ENCODE measurements around the gene ODC1. TPM values are rescaled to one million over a fixed set of nuclear protein-coding genes. Genes with fewer than 3 reads are reported as not detected.
"Not testable (repeated sequence)": the region's sequence is repeated elsewhere in the genome, so short reads cannot be mapped to it uniquely, and the experiment has no call there.

Gene ODC1
- polyA plus RNA-seq, 1 donor = 84.3 TPM

DNA sequence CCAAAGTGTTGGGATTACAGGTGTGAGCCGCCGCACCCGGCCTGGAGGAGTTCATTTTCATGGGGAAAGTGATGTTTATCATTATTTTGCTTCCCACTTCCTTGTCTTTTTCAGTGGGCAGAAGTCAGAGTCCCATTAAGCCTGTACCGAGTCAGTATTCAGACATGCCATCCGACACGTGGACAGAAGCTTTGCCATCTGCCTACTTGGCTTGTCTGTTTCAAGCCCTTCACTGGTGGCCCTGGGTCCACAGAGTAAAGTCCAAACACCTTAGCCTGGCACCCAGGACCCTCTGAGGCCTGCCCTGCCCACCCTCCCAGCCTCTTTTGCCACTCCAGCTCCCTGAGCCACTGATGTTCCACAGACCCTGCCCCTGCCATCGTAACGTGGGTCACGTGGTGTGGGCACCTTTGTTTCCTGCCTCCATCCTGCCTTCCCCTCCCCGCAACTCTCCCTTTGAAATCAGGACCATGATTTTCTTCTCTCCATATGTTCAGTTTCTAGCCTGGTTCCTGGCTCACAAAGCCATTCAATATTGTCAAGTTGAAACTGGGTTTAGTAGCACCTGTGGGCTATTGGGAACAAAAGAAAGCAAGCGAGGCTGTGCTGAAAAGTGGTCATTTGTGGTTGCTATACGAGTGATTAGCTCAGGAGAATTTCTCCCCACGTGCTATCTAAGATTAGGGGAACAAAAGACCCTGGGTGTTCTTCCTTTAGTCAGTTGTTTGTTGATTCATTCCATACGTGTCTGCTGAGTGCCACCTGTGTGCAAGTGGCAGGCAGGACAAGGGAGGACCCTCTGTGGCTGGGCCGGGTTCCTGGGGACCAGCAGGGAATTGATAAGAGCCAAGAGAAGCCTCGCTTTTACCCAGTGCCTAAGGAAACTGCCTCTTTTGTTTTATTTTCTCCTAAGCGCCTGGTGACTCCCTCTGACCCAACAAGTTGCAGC is 5.1 kb upstream of the ODC1 start:
- no peak for DNase-seq (ENCODE audit: low read depth)

GRCh38 chr2:10452312-10452711 is 4.2 kb upstream of the ODC1 start:
- no peak for DNase-seq (ENCODE audit: low read depth)

- DNase-seq (ENCODE audit: low read depth) = no peak
These were observed 3.7 kb upstream of the ODC1 start for GRCh38 chr2:10451819-10452218.

DNA sequence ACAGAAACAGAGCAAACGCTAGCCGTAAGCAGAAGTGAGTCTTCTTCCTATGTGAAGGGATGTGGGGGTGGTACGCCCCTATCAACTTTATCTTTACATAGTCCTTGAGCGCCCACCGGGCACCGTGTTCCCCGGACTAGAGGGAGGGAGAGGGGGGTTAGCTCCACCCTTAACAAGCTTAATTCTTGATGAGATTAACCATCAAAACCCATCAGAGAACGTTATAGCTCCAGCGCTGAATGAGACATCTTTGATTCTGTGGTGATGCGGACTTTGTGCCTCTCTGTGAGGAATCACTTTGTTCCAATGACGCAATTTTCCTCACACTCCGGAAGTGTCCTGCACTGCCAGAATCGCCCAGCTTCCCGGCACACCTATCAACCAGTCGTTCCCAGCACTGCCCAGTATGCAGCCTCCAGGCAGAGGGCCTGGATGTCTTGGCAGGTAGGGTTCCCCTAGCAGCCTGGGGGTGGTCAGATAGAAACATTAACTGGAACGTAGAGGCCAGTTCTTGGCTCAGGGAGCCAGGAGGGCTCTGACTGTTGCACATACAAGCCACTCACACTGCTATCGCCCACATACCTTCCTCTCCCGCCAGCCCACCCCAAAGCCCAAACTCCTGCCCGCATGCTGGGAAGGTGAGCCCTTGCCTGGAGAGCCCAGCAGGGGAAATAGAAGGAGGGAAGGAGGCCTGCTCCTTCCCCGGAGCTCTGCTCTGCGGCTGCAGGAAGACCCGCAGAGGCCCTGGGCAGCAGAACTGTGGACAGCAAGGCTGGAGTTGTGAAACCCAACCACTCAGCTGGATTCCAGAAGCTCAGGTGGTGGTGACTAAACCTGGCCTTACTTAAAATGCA is 1.9 kb upstream of the ODC1 start:
- no peak for DNase-seq (ENCODE audit: low read depth)

- DNase-seq (ENCODE audit: low read depth) = no peak
These were observed 1.3 kb upstream of the ODC1 start for GRCh38 chr2:10449486-10449831.

DNA sequence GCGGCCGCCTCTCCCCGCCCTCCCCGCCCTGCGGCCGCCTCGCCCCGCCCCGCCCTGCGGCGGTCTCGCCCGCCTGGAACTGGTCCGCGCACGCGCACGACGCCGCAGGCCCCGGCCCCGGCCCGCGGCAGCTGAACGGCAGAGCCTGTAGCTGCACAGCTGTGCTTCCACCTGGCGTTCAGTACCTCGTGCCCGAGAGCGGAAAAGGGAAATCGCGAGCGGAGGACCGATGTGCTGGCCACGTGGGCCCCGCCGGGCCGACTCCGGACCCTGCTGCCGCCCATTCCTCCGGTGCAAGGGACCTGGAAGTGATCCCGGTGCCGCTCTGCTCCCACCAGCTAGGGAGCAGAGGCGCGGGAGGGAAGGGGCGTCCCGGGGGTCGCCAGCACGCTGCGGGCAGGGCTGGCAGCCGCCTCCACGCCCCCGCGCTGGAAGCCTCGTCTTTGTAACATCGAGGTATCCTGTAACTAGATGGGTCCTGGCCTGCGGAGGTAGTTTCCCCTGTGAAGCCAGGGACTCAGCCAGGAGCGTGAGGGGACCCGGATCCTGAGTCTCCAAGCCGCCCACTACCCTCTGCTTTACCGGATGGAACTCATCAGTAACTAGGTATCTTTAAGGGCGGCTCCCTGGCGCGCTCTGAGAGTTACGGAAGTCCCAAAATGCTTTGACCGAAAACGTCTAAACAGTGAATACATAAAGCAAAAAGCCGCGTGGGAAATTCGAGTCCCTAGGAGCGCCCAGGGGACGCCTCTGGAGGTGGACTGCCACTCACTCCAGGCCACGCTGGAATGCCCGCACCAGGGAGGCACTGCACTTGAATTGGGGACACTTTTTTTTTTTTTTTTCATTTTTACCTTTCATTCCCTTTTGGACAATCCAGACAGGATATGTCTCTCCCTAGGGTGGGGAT is 704 bp upstream of the ODC1 start:
- DNase-seq (ENCODE audit: low read depth) = peak; percentile 77

DNA sequence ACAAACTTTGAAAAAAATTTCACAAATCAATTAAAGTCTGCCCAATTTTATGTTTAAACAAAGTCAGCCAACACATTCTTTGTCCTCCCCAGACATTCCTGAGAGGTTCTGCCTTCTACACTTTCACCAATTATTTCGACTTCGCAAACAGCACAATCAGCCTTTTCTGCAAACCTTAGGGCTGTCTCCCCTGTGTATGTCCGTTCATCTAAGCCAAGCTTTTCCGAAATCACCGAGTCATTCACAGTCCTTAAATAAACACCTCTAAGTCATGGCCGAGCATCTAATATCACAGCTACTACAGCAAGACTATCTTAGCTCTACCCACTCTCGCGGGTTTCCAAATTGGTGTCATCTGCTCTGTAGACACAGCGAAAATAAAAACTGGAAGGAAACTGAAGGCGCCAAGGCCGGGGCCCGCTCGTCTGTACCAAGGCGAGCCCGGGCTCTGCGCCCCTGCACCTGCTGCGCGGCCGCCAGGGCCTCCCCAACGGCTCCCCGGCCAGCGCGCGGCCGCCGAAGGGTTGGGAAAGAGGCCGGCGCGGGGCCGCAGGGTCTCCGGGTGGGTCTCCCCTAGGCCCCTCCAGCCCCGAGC is 730 bp downstream of the ODC1 start:
- no peak for DNase-seq (ENCODE audit: low read depth)

GRCh38 chr2:10446631-10447030 is 1.5 kb downstream of the ODC1 start:
- no peak for DNase-seq (ENCODE audit: low read depth)

GRCh38 chr2:10444463-10444862 is 3.7 kb downstream of the ODC1 start:
- DNase-seq (ENCODE audit: low read depth) = no peak

- not testable (repeated sequence) for DNase-seq (ENCODE audit: low read depth)
These were observed 5.5 kb downstream of the ODC1 start for GRCh38 chr2:10442469-10443126.

- DNase-seq (ENCODE audit: low read depth) = no peak
These were observed 6.2 kb downstream of the ODC1 start for GRCh38 chr2:10441948-10442347.

DNA sequence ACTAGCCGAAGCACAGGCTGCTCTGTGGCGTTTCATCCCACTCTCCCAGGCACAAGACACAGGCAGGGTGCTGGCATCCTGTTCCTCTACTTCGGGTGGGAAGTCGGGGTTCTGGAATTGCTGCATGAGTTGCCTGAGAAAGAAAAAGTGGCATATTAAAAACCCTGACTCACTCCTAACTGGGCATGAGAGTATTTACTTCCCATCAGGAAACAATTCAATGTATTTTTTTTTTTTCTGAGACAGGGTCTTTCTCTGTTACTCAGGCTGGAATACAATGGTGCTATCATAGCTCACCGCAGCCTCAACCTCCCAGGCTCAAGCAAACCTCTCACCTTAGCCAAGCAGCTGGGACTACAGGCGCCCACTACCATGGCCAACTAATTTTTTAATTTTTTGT is 7.4 kb downstream of the ODC1 start:
- DNase-seq (ENCODE audit: low read depth) = no peak

- DNase-seq (ENCODE audit: low read depth) = no peak
These were observed 8.2 kb downstream of the ODC1 start for GRCh38 chr2:10439971-10440370.

- DNase-seq (ENCODE audit: low read depth) = no peak
These were observed 8.8 kb downstream of the ODC1 start for GRCh38 chr2:10439185-10439879.

DNA sequence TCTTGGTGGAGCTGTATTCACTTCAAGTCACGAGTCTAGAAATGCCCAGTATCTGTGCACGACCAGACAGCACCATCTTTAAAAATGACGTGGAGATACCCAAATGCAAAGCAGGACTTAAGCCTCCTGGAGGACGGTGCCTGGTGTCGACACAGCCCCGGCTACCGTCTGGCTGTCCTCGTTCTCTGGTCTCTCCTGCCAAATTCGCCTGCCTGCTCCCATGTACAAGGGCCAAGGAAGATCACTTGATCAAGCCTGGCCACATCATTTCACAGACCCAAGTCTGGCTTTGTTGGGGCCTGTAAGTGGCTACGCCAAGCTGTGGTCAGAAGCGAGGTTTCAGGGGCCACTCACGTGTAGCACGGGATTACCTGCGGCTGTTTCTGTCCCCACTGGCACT is 9.4 kb downstream of the ODC1 start:
- no peak for DNase-seq (ENCODE audit: low read depth)

GRCh38 chr2:10437806-10438205 is 10.3 kb downstream of the ODC1 start:
- DNase-seq (ENCODE audit: low read depth) = no peak

GRCh38 chr2:10436583-10437110 is 11.5 kb downstream of the ODC1 start:
- DNase-seq (ENCODE audit: low read depth) = no peak

GRCh38 chr2:10435820-10436204 is 12.3 kb downstream of the ODC1 start:
- DNase-seq (ENCODE audit: low read depth) = no peak

DNA sequence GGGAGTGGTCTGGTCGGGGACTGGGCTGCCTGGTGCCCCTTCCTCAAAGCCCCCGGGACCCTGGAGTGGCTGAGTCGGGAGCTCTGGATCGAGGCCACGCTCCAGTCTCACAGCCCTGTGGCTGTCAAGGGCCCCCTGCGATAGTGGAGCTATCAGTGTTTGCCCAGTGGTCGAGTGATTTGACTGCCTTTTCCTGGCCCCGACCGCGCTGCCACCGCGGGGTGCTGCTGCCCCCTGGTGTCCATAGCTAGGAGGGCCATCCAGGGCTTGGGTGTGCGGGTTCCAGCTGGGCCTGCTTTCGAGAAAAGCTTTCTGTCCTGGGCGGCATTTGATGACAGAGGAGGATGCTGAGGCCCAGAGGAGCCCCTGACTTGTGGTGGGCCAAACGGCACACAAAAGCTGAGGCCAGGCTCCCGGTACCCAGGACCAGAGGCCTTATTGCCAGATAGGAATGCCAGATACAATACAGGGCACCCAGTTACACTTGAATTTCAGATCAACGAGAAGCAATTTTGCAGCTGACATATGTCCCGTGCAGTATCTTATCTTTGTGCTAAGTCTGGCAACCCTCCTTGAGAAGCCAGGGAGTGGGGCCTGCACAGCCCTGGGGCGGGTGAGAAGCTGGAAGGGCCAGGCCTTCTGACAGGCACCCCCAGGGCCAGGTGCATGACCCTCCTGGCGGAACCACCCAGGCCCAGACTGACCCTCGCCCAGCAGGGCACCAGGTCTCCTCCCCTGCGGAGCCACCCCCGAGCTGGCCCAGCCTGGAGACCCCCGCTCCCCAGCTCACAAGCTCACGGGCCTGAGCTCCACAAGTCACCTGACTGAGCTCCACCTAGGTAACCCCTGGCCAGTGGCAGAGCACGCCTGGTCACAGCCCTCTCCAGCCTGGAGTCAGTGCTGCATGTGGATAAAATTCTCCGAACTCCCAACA is 13.0 kb downstream of the ODC1 start:
- DNase-seq (ENCODE audit: low read depth) = no peak

Data from forelimb muscle (tissue), 1 donor.